Memory B cell (primary cell): ENCODE data around the gene PHACTR2.

ENCODE experiments used
- ATAC-seq: fragments of 150-1000 bp; cut with Tn5 transposase; 2 replicates; pipeline ENCODE4 v1.10.0; 2021; ENCODE audit warnings: low read depth, mild to moderate bottlenecking, moderate library complexity
- DNase-seq, 2 donors: peaks; one replicate each; pipeline ENCODE4 v3.0.0; 2022; ENCODE audit warnings: low spot score in 2 of 2
- H3K27ac Mint-ChIP-seq: one replicate; pipeline ENCODE4 v1.8.0; 2022; ENCODE audit warnings: mild to moderate bottlenecking, moderate library complexity, mixed read lengths
- H3K27me3 Mint-ChIP-seq: one replicate; pipeline ENCODE4 v1.8.0; 2022; ENCODE audit warnings: mixed read lengths
- H3K36me3 Mint-ChIP-seq: one replicate; pipeline ENCODE4 v1.8.0; 2022; ENCODE audit warnings: mild to moderate bottlenecking, mixed read lengths
- H3K4me1 Mint-ChIP-seq: one replicate; pipeline ENCODE4 v1.8.0; 2022; ENCODE audit warnings: mixed read lengths
- H3K4me3 Mint-ChIP-seq: one replicate; pipeline ENCODE4 v1.8.0; 2022; ENCODE audit warnings: mild to moderate bottlenecking, moderate library complexity, mixed read lengths
- H3K9me3 Mint-ChIP-seq: one replicate; pipeline ENCODE4 v1.8.0; 2022; ENCODE audit warnings: mixed read lengths

Gene PHACTR2

GRCh38 chr6:143698329-143698728 is 20.6 kb downstream of the PHACTR2 start:
- Mint-ChIP-seq H3K9me3 (no peaks in the 10 kb centered on the region), H3K4me1 (peaks cover 10% of the 10 kb centered on the region), H3K27me3 (no peaks in the 10 kb centered on the region), H3K36me3 (peaks cover 3% of the 10 kb centered on the region), H3K27ac (no peak overlapping the region), H3K4me3 (no peak overlapping the region)
- ATAC-seq (no peak), DNase-seq (no peak)

GRCh38 chr6:143698759-143699429 is 21.1 kb downstream of the PHACTR2 start:
- Mint-ChIP-seq H3K4me3 (no peak overlapping the region), H3K27me3 (no peaks in the 10 kb centered on the region), H3K9me3 (no peaks in the 10 kb centered on the region), H3K36me3 (peaks cover 3% of the 10 kb centered on the region), H3K27ac (no peak overlapping the region), H3K4me1 (peaks cover 10% of the 10 kb centered on the region)
- ATAC-seq (no peak), DNase-seq (no peak)

- ATAC-seq = no peak
- no peak overlapping the region for H3K4me3 Mint-ChIP-seq
- no peaks in the 10 kb centered on the region for H3K9me3 Mint-ChIP-seq
- H3K27ac Mint-ChIP-seq = no peak overlapping the region
- H3K36me3 Mint-ChIP-seq = peaks cover 3% of the 10 kb centered on the region
- DNase-seq = no peak
- H3K4me1 Mint-ChIP-seq = peaks cover 10% of the 10 kb centered on the region
- H3K27me3 Mint-ChIP-seq = no peaks in the 10 kb centered on the region
These were observed 21.7 kb downstream of the PHACTR2 start for GRCh38 chr6:143699430-143699825.

GRCh38 chr6:143700684-143701348 is 23.1 kb downstream of the PHACTR2 start:
- DNase-seq (no peak), ATAC-seq (no peak)
- Mint-ChIP-seq H3K27me3 (no peaks in the 10 kb centered on the region), H3K4me3 (no peak overlapping the region), H3K4me1 (peaks cover 10% of the 10 kb centered on the region), H3K27ac (no peak overlapping the region), H3K36me3 (peaks cover 10% of the 10 kb centered on the region), H3K9me3 (no peaks in the 10 kb centered on the region)

- H3K27me3 Mint-ChIP-seq = no peaks in the 10 kb centered on the region
- no peak for DNase-seq
- no peak for ATAC-seq
- no peaks in the 10 kb centered on the region for H3K9me3 Mint-ChIP-seq
- peaks cover 10% of the 10 kb centered on the region for H3K4me1 Mint-ChIP-seq
- H3K4me3 Mint-ChIP-seq = no peak overlapping the region
- peaks cover 10% of the 10 kb centered on the region for H3K36me3 Mint-ChIP-seq
- no peak overlapping the region for H3K27ac Mint-ChIP-seq
These were observed 23.8 kb downstream of the PHACTR2 start for GRCh38 chr6:143701349-143702234.

GRCh38 chr6:143705569-143705968 is 27.8 kb downstream of the PHACTR2 start:
- DNase-seq = no peak
- Mint-ChIP-seq H3K4me3 (no peak overlapping the region), H3K36me3 (peaks cover 7% of the 10 kb centered on the region), H3K9me3 (no peaks in the 10 kb centered on the region), H3K27me3 (no peaks in the 10 kb centered on the region), H3K27ac (no peak overlapping the region), H3K4me1 (peaks cover 9% of the 10 kb centered on the region)
- ATAC-seq = no peak

GRCh38 chr6:143707697-143708096 is 29.9 kb downstream of the PHACTR2 start:
- Mint-ChIP-seq H3K36me3 (peaks cover 7% of the 10 kb centered on the region), H3K27me3 (no peaks in the 10 kb centered on the region), H3K4me1 (peaks cover 9% of the 10 kb centered on the region), H3K27ac (no peak overlapping the region), H3K4me3 (no peak overlapping the region), H3K9me3 (no peaks in the 10 kb centered on the region)
- DNase-seq (no peak), ATAC-seq (no peak)

GRCh38 chr6:143708889-143709288 is 31.1 kb downstream of the PHACTR2 start:
- Mint-ChIP-seq H3K4me1 (peaks cover 9% of the 10 kb centered on the region), H3K27me3 (no peaks in the 10 kb centered on the region), H3K27ac (no peak overlapping the region), H3K36me3 (peaks cover 9% of the 10 kb centered on the region), H3K4me3 (no peak overlapping the region), H3K9me3 (no peaks in the 10 kb centered on the region)
- DNase-seq (no peak), ATAC-seq (peak; percentile 41)

- no peak for DNase-seq
- H3K36me3 Mint-ChIP-seq = peaks cover 4% of the 10 kb centered on the region
- H3K27me3 Mint-ChIP-seq = no peaks in the 10 kb centered on the region
- no peak overlapping the region for H3K27ac Mint-ChIP-seq
- no peaks in the 10 kb centered on the region for H3K9me3 Mint-ChIP-seq
- ATAC-seq = no peak
- peaks cover 9% of the 10 kb centered on the region for H3K4me1 Mint-ChIP-seq
- no peak overlapping the region for H3K4me3 Mint-ChIP-seq
These were observed 33.9 kb downstream of the PHACTR2 start for GRCh38 chr6:143711714-143712113.

GRCh38 chr6:143718472-143718871 is 40.7 kb downstream of the PHACTR2 start:
- H3K9me3 Mint-ChIP-seq = no peaks in the 10 kb centered on the region
- DNase-seq = no peak
- H3K36me3 Mint-ChIP-seq = peaks cover 16% of the 10 kb centered on the region
- H3K4me3 Mint-ChIP-seq = no peak overlapping the region
- no peaks in the 10 kb centered on the region for H3K4me1 Mint-ChIP-seq
- H3K27ac Mint-ChIP-seq = no peak overlapping the region
- ATAC-seq = no peak
- no peaks in the 10 kb centered on the region for H3K27me3 Mint-ChIP-seq

- Mint-ChIP-seq H3K36me3 (peaks cover 31% of the 10 kb centered on the region), H3K27me3 (no peaks in the 10 kb centered on the region), H3K4me1 (peaks cover 5% of the 10 kb centered on the region), H3K9me3 (peaks cover 4% of the 10 kb centered on the region), H3K27ac (no peak overlapping the region), H3K4me3 (no peak overlapping the region)
- ATAC-seq = no peak
- no peak for DNase-seq
These were observed 43.9 kb downstream of the PHACTR2 start for GRCh38 chr6:143721642-143722041.

- no peaks in the 10 kb centered on the region for H3K27me3 Mint-ChIP-seq
- DNase-seq (no peak), ATAC-seq (no peak)
- H3K27ac Mint-ChIP-seq = no peak overlapping the region
- H3K4me3 Mint-ChIP-seq = no peak overlapping the region
- H3K9me3 Mint-ChIP-seq = peaks cover 4% of the 10 kb centered on the region
- peaks cover 29% of the 10 kb centered on the region for H3K36me3 Mint-ChIP-seq
- peaks cover 12% of the 10 kb centered on the region for H3K4me1 Mint-ChIP-seq
These were observed 47.1 kb downstream of the PHACTR2 start for GRCh38 chr6:143724876-143725275.

GRCh38 chr6:143726015-143726647 is 48.4 kb downstream of the PHACTR2 start:
- Mint-ChIP-seq H3K4me1 (peaks cover 12% of the 10 kb centered on the region), H3K27ac (no peak overlapping the region), H3K36me3 (peaks cover 31% of the 10 kb centered on the region), H3K4me3 (no peak overlapping the region), H3K9me3 (peaks cover 4% of the 10 kb centered on the region), H3K27me3 (no peaks in the 10 kb centered on the region)
- ATAC-seq (no peak), DNase-seq (no peak)

- Mint-ChIP-seq H3K36me3 (peaks cover 31% of the 10 kb centered on the region), H3K27ac (no peak overlapping the region), H3K4me3 (no peak overlapping the region), H3K4me1 (peaks cover 14% of the 10 kb centered on the region), H3K27me3 (no peaks in the 10 kb centered on the region), H3K9me3 (peaks cover 4% of the 10 kb centered on the region)
- ATAC-seq (no peak), DNase-seq (no peak)
These were observed 49.3 kb downstream of the PHACTR2 start for GRCh38 chr6:143727035-143727434.
